SHP77 (cell line): ENCODE results near the gene TNNC2.
"Not testable (repeated sequence)": the region's sequence is repeated elsewhere in the genome, so short reads cannot be mapped to it uniquely, and the experiment has no call there.

Experiments used
- DNase-seq, 2 experiments: peaks; one replicate each; lab custom pipeline; 2025; lab: John Stamatoyannopoulos, UW

TNNC2 gene

GRCh38 chr20:45821947-45822346 is 5.2 kb downstream of the TNNC2 start:
- DNase-seq, result no peak

GRCh38 chr20:45819466-45819865 is 7.6 kb downstream of the TNNC2 start:
- DNase-seq, result no peak

- no peak for DNase-seq
Observed at GRCh38 chr20:45818239-45818638, 8.9 kb downstream of the TNNC2 start.

GRCh38 chr20:45817376-45818194 is 9.5 kb downstream of the TNNC2 start:
- DNase-seq, result no peak

- no peak for DNase-seq
Observed at GRCh38 chr20:45816951-45817350, 10.2 kb downstream of the TNNC2 start.

GRCh38 chr20:45814314-45814713 is 12.8 kb downstream of the TNNC2 start:
- no peak for DNase-seq

- DNase-seq, result no peak
Observed at GRCh38 chr20:45813489-45813888, 13.6 kb downstream of the TNNC2 start.

- no peak for DNase-seq
Observed at GRCh38 chr20:45813006-45813340, 14.1 kb downstream of the TNNC2 start.

GRCh38 chr20:45812157-45813005 is 14.7 kb downstream of the TNNC2 start, which contains the start of gene UBE2C:
TSS of gene UBE2C (plus strand) at chr20:45812644. CDS start at chr20:45812696, 52 bp downstream.
- peak; percentile 98 to 99 for DNase-seq

GRCh38 chr20:45810191-45810970 is 16.7 kb downstream of the TNNC2 start:
- no peak for DNase-seq

GRCh38 chr20:45801851-45802250 is 25.3 kb downstream of the TNNC2 start:
- no peak for DNase-seq

GRCh38 chr20:45798935-45799642 is 28.0 kb downstream of the TNNC2 start:
- DNase-seq, result peak; percentile 38 to 65

- DNase-seq, result not testable (repeated sequence)
Observed at GRCh38 chr20:45797955-45798354, 29.2 kb downstream of the TNNC2 start.

GRCh38 chr20:45797510-45797909 is 29.6 kb downstream of the TNNC2 start:
- DNase-seq, result not testable (repeated sequence)

GRCh38 chr20:45796337-45797065 is 30.6 kb downstream of the TNNC2 start:
- no peak for DNase-seq

GRCh38 chr20:45792317-45793118 is 34.6 kb downstream of the TNNC2 start:
- no peak for DNase-seq

GRCh38 chr20:45788351-45788750 is 38.8 kb downstream of the TNNC2 start:
- no peak for DNase-seq

- no peak for DNase-seq
Observed at GRCh38 chr20:45783656-45784294, 43.3 kb downstream of the TNNC2 start.

- DNase-seq, result no peak
Observed at GRCh38 chr20:45782890-45783289, 44.2 kb downstream of the TNNC2 start.
